Thymus (tissue), 11 donors: ENCODE results near the gene YPEL5. TPM values are rescaled to one million over a fixed set of nuclear protein-coding genes. Genes with fewer than 3 reads are reported as not detected.
"Not testable (repeated sequence)": the region's sequence is repeated elsewhere in the genome, so short reads cannot be mapped to it uniquely, and the experiment has no call there.

ENCODE experiments used
- DNase-seq, 9 donors: peaks; one replicate each; pipeline ENCODE4 v3.0.0-alpha.2; 2013; ENCODE audit warnings: low spot score in 9 of 9, low read depth in 6 of 9, missing footprints in 1 of 9
- H3K27ac ChIP-seq, 2 donors: one replicate each; pipeline ENCODE4 v1.5.1; 2013; ENCODE audit warnings: control low read depth in 1 of 2, low read depth in 1 of 2, low read length in 1 of 2, mild to moderate bottlenecking in 1 of 2, moderate library complexity in 1 of 2
- H3K27me3 ChIP-seq, 2 donors: one replicate each; pipeline ENCODE4 v1.5.1; 2013; ENCODE audit warnings: low read length in 1 of 2; ENCODE audit not compliant: control insufficient read depth in 2 of 2, insufficient read depth in 1 of 2
- H3K36me3 ChIP-seq, 2 donors: one replicate each; pipeline ENCODE4 v1.5.1; 2013; ENCODE audit warnings: low read length in 1 of 2, mild to moderate bottlenecking in 1 of 2, moderate library complexity in 1 of 2; ENCODE audit not compliant: control insufficient read depth in 2 of 2, insufficient read depth in 2 of 2
- H3K4me1 ChIP-seq, 2 donors: one replicate each; pipeline ENCODE4 v1.5.1; 2013; ENCODE audit warnings: low read length in 2 of 2; ENCODE audit not compliant: control insufficient read depth in 2 of 2, insufficient read depth in 2 of 2
- H3K4me3 ChIP-seq, 2 donors: one replicate each; pipeline ENCODE4 v1.5.1; 2013; ENCODE audit warnings: low read length in 2 of 2, control low read depth in 1 of 2, mild to moderate bottlenecking in 1 of 2
- H3K9me3 ChIP-seq, 2 donors: one replicate each; pipeline ENCODE4 v1.5.1; 2013; ENCODE audit warnings: low read length in 1 of 2, mild to moderate bottlenecking in 1 of 2; ENCODE audit not compliant: control insufficient read depth in 2 of 2, insufficient read depth in 1 of 2
- WGBS: extraction: QIAGEN DNeasy Blood & Tissue Kit; methylation state at CpG from one replicate; pipeline ENCODE4 v1.1.7; 2013; 5-methylcytosine and 5-hydroxymethylcytosine counted together
- polyA plus RNA-seq: library from polyadenylated mRNA; stranded (reverse); fragments of 200-250 nt; gene quantifications from one replicate; pipeline ENCODE4 v1.2.3, GENCODE V29; 2013
- total RNA-seq: library from RNA; stranded (reverse); fragments of 120-200 nt; gene quantifications from one replicate; pipeline ENCODE4 v1.2.4, GENCODE V29; 2013
- donor health status: healthy.

YPEL5 gene
- total and polyA plus RNA-seq, 2 donors: 77.3 to 133 TPM

DNA sequence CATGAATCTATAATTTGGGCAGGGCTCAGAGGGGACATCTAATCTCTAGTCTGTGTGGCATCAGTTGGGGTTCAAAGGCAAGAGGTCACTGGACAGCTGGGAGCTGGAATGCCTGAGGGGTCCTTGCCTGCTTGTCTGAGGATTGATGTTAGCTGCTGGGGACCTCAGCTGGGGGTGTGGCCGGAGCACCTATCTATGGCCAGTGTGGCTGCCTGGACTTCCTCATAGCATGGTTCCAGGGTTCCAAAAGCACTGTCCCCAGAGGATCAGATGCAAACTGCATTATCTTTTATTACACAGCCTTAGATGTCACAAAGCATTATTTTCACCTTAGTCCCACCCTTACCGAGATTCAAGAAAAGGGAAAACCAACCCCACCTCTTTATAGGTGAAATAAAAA is 38.6 kb upstream of the YPEL5 start:
- Histone ChIP-seq H3K27me3 (no peaks in the 10 kb centered on the region), H3K9me3 (no peaks in the 10 kb centered on the region), H3K36me3 (no peaks in the 10 kb centered on the region), H3K4me1 (no peaks in the 10 kb centered on the region), H3K4me3 (no peak overlapping the region), H3K27ac (no peak overlapping the region)
- no peak for DNase-seq
- WGBS: 98% methylated on average over 2 of the region's 2 CpGs

DNA sequence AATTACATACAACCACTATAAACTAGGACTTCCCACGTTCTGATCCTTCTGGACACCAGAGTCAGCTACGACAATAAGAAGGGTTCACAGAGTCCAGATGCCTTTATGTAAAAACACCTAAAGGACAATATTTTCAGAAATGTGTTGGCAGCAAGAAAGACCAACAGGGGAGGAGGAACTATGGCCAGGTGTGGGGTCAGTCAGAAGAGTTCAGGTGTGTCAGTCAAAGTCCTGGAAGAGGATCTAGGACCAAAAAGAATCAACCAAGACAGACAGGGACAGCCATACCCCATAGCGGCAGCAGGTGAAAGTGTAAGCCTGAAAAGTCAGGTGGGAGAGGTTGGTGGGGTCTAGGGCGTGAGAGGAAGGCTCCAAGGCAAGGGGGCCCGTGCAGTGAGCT is 38.0 kb upstream of the YPEL5 start:
- Histone ChIP-seq H3K4me1 (no peaks in the 10 kb centered on the region), H3K36me3 (no peaks in the 10 kb centered on the region), H3K9me3 (no peaks in the 10 kb centered on the region), H3K27me3 (no peaks in the 10 kb centered on the region), H3K27ac (no peak overlapping the region), H3K4me3 (no peak overlapping the region)
- DNase-seq: no peak
- WGBS: 94% methylated on average over 5 of the region's 5 CpGs

DNA sequence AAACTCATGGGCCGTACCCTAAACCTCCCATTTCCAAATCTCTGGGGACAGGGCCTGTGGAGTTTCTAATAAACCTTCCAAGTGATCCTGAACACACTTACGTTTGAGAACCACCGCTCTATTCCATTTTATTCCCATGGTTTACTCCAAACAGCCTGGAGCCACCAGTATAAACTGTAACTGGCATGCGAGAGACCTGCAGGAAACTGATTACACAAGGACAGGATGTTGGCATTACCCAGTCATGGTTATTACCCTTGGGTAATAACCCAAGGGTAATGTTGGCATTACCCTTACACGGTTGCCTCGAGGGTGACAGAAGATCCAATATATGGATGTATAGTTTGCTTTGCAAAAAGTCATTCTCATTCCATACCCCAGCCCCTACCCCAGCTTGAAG is 37.0 kb upstream of the YPEL5 start:
- H3K4me3 ChIP-seq: no peak overlapping the region
- no peak for DNase-seq
- H3K9me3 ChIP-seq: no peaks in the 10 kb centered on the region
- H3K27me3 ChIP-seq: no peaks in the 10 kb centered on the region
- no peaks in the 10 kb centered on the region for H3K4me1 ChIP-seq
- H3K27ac ChIP-seq: no peak overlapping the region
- 62% methylated on average over 6 of the region's 6 CpGs for WGBS
- no peaks in the 10 kb centered on the region for H3K36me3 ChIP-seq

DNA sequence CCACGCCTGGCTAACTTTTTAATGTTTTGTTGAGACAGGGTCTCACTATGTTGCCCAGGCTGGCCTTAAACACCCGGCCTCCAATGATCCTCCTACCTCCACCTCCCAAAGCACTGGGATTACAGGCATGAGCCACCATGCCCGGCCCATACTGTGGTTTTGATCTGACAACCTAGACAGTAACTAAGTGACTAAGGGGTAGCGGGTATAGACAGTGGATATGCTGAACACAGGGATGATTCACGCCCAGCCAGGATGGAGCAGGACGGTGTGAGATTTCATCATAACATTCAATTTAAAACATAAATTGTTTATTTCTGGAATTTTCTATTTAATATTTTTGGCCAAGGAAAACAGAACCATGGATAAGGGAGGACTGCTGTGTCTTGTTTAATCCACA is 36.0 kb upstream of the YPEL5 start:
- no peak overlapping the region for H3K27ac ChIP-seq
- no peaks in the 10 kb centered on the region for H3K4me1 ChIP-seq
- no peak for DNase-seq
- 98% methylated on average over 6 of the region's 6 CpGs for WGBS
- H3K27me3 ChIP-seq: no peaks in the 10 kb centered on the region
- H3K36me3 ChIP-seq: no peaks in the 10 kb centered on the region
- H3K4me3 ChIP-seq: no peak overlapping the region
- H3K9me3 ChIP-seq: no peaks in the 10 kb centered on the region

DNA sequence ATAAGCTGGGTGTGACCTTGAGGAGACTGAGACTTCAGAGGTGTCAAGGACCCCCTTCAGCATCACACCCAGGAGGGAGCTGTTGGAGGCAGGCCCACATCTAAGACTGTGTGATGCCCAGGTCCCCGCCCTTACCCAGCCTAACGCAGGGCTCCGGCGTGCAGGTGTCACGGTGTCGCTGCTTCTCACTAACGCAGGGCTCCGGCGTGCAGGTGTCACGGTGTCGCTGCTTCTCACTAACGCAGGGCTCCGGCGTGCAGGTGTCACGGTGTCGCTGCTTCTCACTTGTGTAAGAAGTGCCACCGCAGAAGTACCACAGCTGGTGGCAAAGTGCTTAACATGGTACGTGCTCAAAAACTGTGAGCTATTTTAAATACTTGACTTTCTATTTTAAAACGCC is 35.6 kb upstream of the YPEL5 start:
- H3K4me1 ChIP-seq, H3K4me3 ChIP-seq, H3K36me3 ChIP-seq, H3K27me3 ChIP-seq, H3K9me3 ChIP-seq, DNase-seq: not testable (repeated sequence)
- peak overlapping the region in 1 of 2 donors; percentile 46 for H3K27ac ChIP-seq
- WGBS: 90% methylated on average over 19 of the region's 19 CpGs

DNA sequence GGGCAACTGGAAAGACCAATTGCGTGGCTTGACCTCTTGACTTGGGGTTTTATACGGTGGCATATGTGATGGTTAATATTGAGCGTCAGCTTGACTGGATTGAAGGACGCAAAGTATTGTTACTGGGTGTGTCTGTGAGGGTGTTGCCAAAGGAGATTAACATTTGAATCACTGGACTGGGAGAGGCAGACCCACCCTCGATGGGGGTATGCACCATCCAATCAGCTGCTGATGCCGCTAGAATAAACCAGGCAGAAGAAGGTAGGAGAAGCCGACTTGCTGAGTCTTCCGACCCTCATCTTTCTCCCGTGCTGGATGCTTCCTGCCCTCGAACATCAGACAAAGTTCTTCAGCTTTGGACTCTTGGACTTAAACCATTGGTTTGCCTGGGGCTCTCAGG is 34.2 kb upstream of the YPEL5 start:
- 96% methylated on average over 10 of the region's 10 CpGs for WGBS
- no peaks in the 10 kb centered on the region for H3K27me3 ChIP-seq
- no peaks in the 10 kb centered on the region for H3K4me1 ChIP-seq
- H3K36me3 ChIP-seq: no peaks in the 10 kb centered on the region
- no peak for DNase-seq
- H3K4me3 ChIP-seq: no peak overlapping the region
- H3K9me3 ChIP-seq: no peaks in the 10 kb centered on the region
- no peak overlapping the region for H3K27ac ChIP-seq

DNA sequence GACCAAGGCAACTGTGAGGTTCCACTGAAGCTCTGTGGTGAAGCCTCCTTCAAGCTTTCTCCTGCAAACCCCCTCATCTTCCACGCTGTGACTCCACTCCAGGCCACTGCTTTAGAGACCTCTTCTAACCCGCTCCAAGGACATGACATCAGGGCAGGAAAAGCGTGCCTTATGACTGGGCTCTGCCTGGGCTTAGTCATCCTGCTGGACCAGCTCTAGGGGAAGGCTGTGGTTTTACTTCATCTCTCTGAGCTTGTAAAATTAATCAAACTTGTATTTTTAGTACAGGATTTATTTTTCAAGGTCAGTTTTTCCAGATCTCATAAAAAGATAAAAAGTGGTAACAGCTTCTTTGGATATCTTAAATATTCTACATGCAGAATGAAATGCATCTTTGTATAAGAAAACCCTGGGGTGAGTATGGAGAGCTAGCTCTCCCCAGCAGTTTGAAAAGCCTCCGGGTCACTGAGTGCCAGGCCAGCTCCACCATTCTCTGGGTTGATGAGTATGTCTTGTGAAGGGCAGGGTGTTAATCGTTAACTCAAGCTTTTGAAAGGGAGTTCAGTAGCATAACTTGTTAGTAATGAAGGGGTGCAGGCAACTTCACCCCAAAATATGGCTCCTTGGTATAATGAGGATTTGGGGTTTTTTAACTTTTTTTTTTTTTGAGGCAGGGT is 33.1 kb upstream of the YPEL5 start:
- no peaks in the 10 kb centered on the region for H3K4me1 ChIP-seq
- H3K27ac ChIP-seq: no peak overlapping the region
- 91% methylated on average over 5 of the region's 5 CpGs for WGBS
- H3K9me3 ChIP-seq: no peaks in the 10 kb centered on the region
- H3K36me3 ChIP-seq: no peaks in the 10 kb centered on the region
- DNase-seq: no peak
- H3K27me3 ChIP-seq: no peaks in the 10 kb centered on the region
- H3K4me3 ChIP-seq: no peak overlapping the region

DNA sequence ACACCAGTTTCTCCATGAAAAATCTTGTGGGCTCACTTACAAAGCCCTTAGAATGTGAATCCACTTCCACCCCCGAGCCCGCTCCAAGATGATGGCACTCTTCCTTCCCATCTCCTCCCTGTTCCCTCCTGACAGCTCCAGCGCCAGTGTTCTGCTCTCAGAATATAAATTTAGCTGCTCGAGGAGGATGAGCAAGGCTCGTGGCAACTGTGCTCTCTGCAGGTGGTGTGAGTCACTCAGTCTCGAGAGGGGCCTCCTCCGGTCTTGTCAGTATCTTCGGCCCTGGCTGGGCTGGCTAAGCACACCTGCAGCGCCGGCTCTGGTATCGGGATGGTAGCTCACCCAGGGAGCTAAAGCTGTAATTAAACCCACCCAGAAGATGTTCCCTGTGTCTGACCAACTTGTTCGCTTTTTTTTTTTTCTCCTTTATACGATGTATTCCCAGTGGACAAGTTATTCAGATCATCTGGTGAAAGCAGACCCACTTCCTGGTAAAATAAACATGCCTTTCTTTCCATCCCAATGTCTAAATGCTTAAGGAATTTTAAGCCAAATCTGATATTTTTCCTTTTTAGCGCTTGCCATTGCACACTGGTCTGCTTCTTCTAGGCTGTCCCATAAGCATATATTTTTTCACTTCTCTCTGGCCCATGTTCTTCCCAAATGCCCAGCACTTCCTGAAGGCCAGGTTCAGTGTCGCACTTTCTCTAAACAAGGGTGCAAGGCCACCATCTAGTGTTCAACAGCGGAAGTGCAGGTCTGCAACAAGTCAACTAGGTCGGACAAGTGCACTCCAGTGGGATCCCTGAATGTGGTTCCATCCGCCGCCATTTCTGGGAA is 31.4 kb upstream of the YPEL5 start:
- H3K27ac ChIP-seq: no peak overlapping the region
- 70% methylated on average over 19 of the region's 19 CpGs for WGBS

DNA sequence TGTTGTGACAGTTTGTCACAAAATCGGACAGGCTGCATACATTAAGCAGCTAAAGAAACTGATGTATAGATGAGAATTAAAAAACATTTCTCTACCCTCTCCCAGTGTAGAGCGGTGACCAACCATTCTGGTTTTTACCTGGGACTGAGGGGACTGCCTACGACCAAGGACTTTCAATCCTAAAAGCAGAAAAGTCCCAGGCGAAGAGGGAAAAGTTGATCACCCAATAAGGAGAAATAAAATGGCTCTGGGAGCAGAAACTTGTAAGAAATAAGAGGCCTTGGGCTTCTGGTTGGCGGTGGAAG is 30.9 kb upstream of the YPEL5 start:
- no peaks in the 10 kb centered on the region for H3K36me3 ChIP-seq
- no peaks in the 10 kb centered on the region for H3K27me3 ChIP-seq
- 79% methylated on average over 5 of the region's 5 CpGs for WGBS
- H3K27ac ChIP-seq: no peak overlapping the region
- H3K4me1 ChIP-seq: no peaks in the 10 kb centered on the region
- H3K9me3 ChIP-seq: no peaks in the 10 kb centered on the region
- no peak overlapping the region for H3K4me3 ChIP-seq
- no peak for DNase-seq

More for the DNA sequence above, 31.4 kb upstream of the YPEL5 start:
- Histone ChIP-seq H3K27me3 (no peaks in the 10 kb centered on the region), H3K4me3 (no peak overlapping the region), H3K4me1 (no peaks in the 10 kb centered on the region), H3K36me3 (no peaks in the 10 kb centered on the region), H3K9me3 (no peaks in the 10 kb centered on the region)
- peak; percentile 27 to 79 (median 48) for DNase-seq
